ENCODE results near the gene PRIM1.
"Not testable (repeated sequence)": the region's sequence is repeated elsewhere in the genome, so short reads cannot be mapped to it uniquely, and the experiment has no call there.

The PRIM1 gene

GRCh38 chr12:56751712-56752598, at the start of gene PRIM1:
Gene PRIM1 (minus strand): TSS chr12:56752323. CDS start chr12:56752298, 25 bp downstream.
- peaks cover 14% of the 10 kb centered on the region for H3K36me3 ChIP-seq (ENCODE audit: insufficient read depth, low read length)
- no peaks in the 10 kb centered on the region for H3K27me3 ChIP-seq (ENCODE audit: insufficient read depth, low read length)
- H3K4me1 ChIP-seq (ENCODE audit: insufficient read depth, low read length): peaks cover 3% of the 10 kb centered on the region
- peak within 1 kb of the TSS; percentile 95 for H2AFZ ChIP-seq (ENCODE audit: low read depth, low read length)
- H3K9me3 ChIP-seq (ENCODE audit: low read length): no peaks in the 10 kb centered on the region
- H3K4me3 ChIP-seq (ENCODE audit: low read length): peak within 1 kb of the TSS; percentile 77

GRCh38 chr12:56800221-56800620, 48.1 kb upstream of the PRIM1 start:
- Histone ChIP-seq H2AFZ (ENCODE audit: low read depth, low read length) (no peak overlapping the region), H3K4me3 (ENCODE audit: low read length) (no peak overlapping the region), H3K4me1 (ENCODE audit: insufficient read depth, low read length) (peaks cover 3% of the 10 kb centered on the region), H3K27me3 (ENCODE audit: insufficient read depth, low read length) (no peaks in the 10 kb centered on the region), H3K9me3 (ENCODE audit: low read length) (no peaks in the 10 kb centered on the region), H3K36me3 (ENCODE audit: insufficient read depth, low read length) (no peaks in the 10 kb centered on the region)

- not testable (repeated sequence) for H2AFZ ChIP-seq (ENCODE audit: low read depth, low read length); H3K27me3 ChIP-seq (ENCODE audit: insufficient read depth, low read length); H3K4me1 ChIP-seq (ENCODE audit: insufficient read depth, low read length); H3K9me3 ChIP-seq (ENCODE audit: low read length); H3K36me3 ChIP-seq (ENCODE audit: insufficient read depth, low read length); H3K4me3 ChIP-seq (ENCODE audit: low read length)
Measured at GRCh38 chr12:56799345-56799744, 47.2 kb upstream of the PRIM1 start.

GRCh38 chr12:56795791-56796190, 43.7 kb upstream of the PRIM1 start:
- not testable (repeated sequence) for H3K36me3 ChIP-seq (ENCODE audit: insufficient read depth, low read length); H3K9me3 ChIP-seq (ENCODE audit: low read length); H3K4me3 ChIP-seq (ENCODE audit: low read length); H2AFZ ChIP-seq (ENCODE audit: low read depth, low read length); H3K4me1 ChIP-seq (ENCODE audit: insufficient read depth, low read length); H3K27me3 ChIP-seq (ENCODE audit: insufficient read depth, low read length)

- not testable (repeated sequence) for H3K4me1 ChIP-seq (ENCODE audit: insufficient read depth, low read length); H3K9me3 ChIP-seq (ENCODE audit: low read length); H2AFZ ChIP-seq (ENCODE audit: low read depth, low read length); H3K36me3 ChIP-seq (ENCODE audit: insufficient read depth, low read length); H3K27me3 ChIP-seq (ENCODE audit: insufficient read depth, low read length); H3K4me3 ChIP-seq (ENCODE audit: low read length)
Measured at GRCh38 chr12:56795046-56795562, 43.0 kb upstream of the PRIM1 start.

GRCh38 chr12:56793124-56793523, 41.0 kb upstream of the PRIM1 start:
- H3K4me3 ChIP-seq (ENCODE audit: low read length); H3K36me3 ChIP-seq (ENCODE audit: insufficient read depth, low read length); H2AFZ ChIP-seq (ENCODE audit: low read depth, low read length); H3K27me3 ChIP-seq (ENCODE audit: insufficient read depth, low read length); H3K4me1 ChIP-seq (ENCODE audit: insufficient read depth, low read length); H3K9me3 ChIP-seq (ENCODE audit: low read length): not testable (repeated sequence)

- H3K4me3 ChIP-seq (ENCODE audit: low read length): no peak overlapping the region
- H3K4me1 ChIP-seq (ENCODE audit: insufficient read depth, low read length): no peaks in the 10 kb centered on the region
- no peaks in the 10 kb centered on the region for H3K9me3 ChIP-seq (ENCODE audit: low read length)
- H3K27me3 ChIP-seq (ENCODE audit: insufficient read depth, low read length): no peaks in the 10 kb centered on the region
- H2AFZ ChIP-seq (ENCODE audit: low read depth, low read length): no peak overlapping the region
- no peaks in the 10 kb centered on the region for H3K36me3 ChIP-seq (ENCODE audit: insufficient read depth, low read length)
Measured at GRCh38 chr12:56792678-56793077, 40.6 kb upstream of the PRIM1 start.

GRCh38 chr12:56789429-56789828, 37.3 kb upstream of the PRIM1 start:
- not testable (repeated sequence) for H3K27me3 ChIP-seq (ENCODE audit: insufficient read depth, low read length)

GRCh38 chr12:56787498-56787897, 35.4 kb upstream of the PRIM1 start:
- Histone ChIP-seq H3K4me1 (ENCODE audit: insufficient read depth, low read length) (no peaks in the 10 kb centered on the region), H3K9me3 (ENCODE audit: low read length) (peaks cover 3% of the 10 kb centered on the region), H3K36me3 (ENCODE audit: insufficient read depth, low read length) (no peaks in the 10 kb centered on the region), H3K27me3 (ENCODE audit: insufficient read depth, low read length) (no peaks in the 10 kb centered on the region), H3K4me3 (ENCODE audit: low read length) (no peak overlapping the region), H2AFZ (ENCODE audit: low read depth, low read length) (no peak overlapping the region)

More at GRCh38 chr12:56789429-56789828, 37.3 kb upstream of the PRIM1 start:
- H2AFZ ChIP-seq (ENCODE audit: low read depth, low read length); H3K4me3 ChIP-seq (ENCODE audit: low read length); H3K36me3 ChIP-seq (ENCODE audit: insufficient read depth, low read length); H3K4me1 ChIP-seq (ENCODE audit: insufficient read depth, low read length); H3K9me3 ChIP-seq (ENCODE audit: low read length): not testable (repeated sequence)

GRCh38 chr12:56785874-56786273, 33.8 kb upstream of the PRIM1 start:
- H2AFZ ChIP-seq (ENCODE audit: low read depth, low read length): no peak overlapping the region
- H3K36me3 ChIP-seq (ENCODE audit: insufficient read depth, low read length): no peaks in the 10 kb centered on the region
- no peak overlapping the region for H3K4me3 ChIP-seq (ENCODE audit: low read length)
- H3K4me1 ChIP-seq (ENCODE audit: insufficient read depth, low read length): no peaks in the 10 kb centered on the region
- peaks cover 3% of the 10 kb centered on the region for H3K9me3 ChIP-seq (ENCODE audit: low read length)
- no peaks in the 10 kb centered on the region for H3K27me3 ChIP-seq (ENCODE audit: insufficient read depth, low read length)

- Histone ChIP-seq H3K27me3 (ENCODE audit: insufficient read depth, low read length) (no peaks in the 10 kb centered on the region), H3K9me3 (ENCODE audit: low read length) (peaks cover 3% of the 10 kb centered on the region), H3K36me3 (ENCODE audit: insufficient read depth, low read length) (no peaks in the 10 kb centered on the region), H2AFZ (ENCODE audit: low read depth, low read length) (no peak overlapping the region), H3K4me3 (ENCODE audit: low read length) (no peak overlapping the region), H3K4me1 (ENCODE audit: insufficient read depth, low read length) (no peaks in the 10 kb centered on the region)
Measured at GRCh38 chr12:56785141-56785865, 33.2 kb upstream of the PRIM1 start.

GRCh38 chr12:56781726-56782125, 29.6 kb upstream of the PRIM1 start:
- Histone ChIP-seq H3K4me1 (ENCODE audit: insufficient read depth, low read length) (no peaks in the 10 kb centered on the region), H3K36me3 (ENCODE audit: insufficient read depth, low read length) (no peaks in the 10 kb centered on the region), H3K4me3 (ENCODE audit: low read length) (no peak overlapping the region), H2AFZ (ENCODE audit: low read depth, low read length) (no peak overlapping the region), H3K27me3 (ENCODE audit: insufficient read depth, low read length) (no peaks in the 10 kb centered on the region), H3K9me3 (ENCODE audit: low read length) (peaks cover 3% of the 10 kb centered on the region)

GRCh38 chr12:56778756-56779155, 26.6 kb upstream of the PRIM1 start:
- no peak overlapping the region for H3K4me3 ChIP-seq (ENCODE audit: low read length)
- H3K4me1 ChIP-seq (ENCODE audit: insufficient read depth, low read length): no peaks in the 10 kb centered on the region
- no peaks in the 10 kb centered on the region for H3K9me3 ChIP-seq (ENCODE audit: low read length)
- no peaks in the 10 kb centered on the region for H3K27me3 ChIP-seq (ENCODE audit: insufficient read depth, low read length)
- no peaks in the 10 kb centered on the region for H3K36me3 ChIP-seq (ENCODE audit: insufficient read depth, low read length)
- H2AFZ ChIP-seq (ENCODE audit: low read depth, low read length): no peak overlapping the region
